Raji (cell line): Measurements from ENCODE around the gene NIPAL4.

Source experiments
- POLR2A ChIP-seq: IDR thresholded peaks from 2 replicates; pipeline ENCODE4 v1.6.1; 2011; ENCODE audit warnings: low read depth, low read length, control low read depth; ENCODE audit not compliant: insufficient read depth

NIPAL4 gene

DNA sequence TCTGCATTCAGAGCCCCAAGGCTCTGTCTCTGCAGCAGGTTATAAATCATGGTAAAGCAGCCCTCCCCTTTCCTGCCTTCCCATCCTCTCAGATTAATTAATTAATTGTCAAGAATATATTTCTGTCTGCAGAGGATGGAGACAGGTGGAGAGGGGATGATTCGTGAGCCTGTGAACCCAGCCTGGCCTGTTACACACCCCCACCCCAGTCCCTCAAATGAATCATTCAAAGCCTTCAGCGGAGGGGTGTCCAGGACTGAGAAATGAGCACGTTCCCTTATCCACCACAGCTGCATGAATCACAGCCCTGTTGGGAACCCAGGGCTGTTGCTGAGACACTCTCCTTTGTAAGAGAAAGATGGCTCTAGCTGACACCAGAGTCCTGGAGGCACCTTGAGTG, 56.0 kb downstream of the NIPAL4 start:
- TF ChIP-seq POLR2A, result no peak

GRCh38 chr5:157516626-157517325, 56.8 kb downstream of the NIPAL4 start:
- TF ChIP-seq POLR2A, result no peak

GRCh38 chr5:157518963-157519362, 59.0 kb downstream of the NIPAL4 start:
- TF ChIP-seq POLR2A, result no peak

DNA sequence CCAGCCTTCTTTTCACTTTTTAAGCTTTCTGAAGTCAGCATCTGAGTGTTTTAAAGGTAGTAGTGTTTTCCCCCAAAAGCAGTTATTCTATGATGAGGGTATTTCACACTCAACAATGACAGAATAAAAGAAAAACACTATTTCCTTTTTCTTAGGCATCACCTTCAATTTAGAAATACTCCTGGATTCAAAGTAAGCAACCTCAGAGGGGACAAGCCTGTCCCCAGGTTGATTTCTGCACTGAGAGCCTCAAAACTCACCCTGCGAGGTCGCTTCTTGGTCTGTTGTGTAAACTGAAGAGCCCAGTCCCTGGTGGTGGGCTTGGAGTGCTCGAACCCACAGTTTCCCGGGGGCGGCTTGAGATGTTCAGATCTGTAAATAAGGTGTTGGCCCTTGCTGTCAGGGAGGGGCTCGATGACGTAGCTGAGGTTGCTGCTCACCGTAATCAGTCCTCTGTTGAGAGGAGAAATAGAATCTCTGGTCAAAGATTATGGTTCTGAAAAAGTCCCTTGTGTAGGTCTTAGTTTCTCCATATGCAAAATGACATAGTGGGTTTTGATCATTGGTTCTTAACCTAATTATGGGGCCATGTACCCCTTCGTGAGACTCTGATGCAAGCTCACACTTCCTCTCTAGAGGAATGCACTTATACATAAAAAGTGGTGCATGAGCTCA, 59.7 kb downstream of the NIPAL4 start:
- no peak for TF ChIP-seq POLR2A

DNA sequence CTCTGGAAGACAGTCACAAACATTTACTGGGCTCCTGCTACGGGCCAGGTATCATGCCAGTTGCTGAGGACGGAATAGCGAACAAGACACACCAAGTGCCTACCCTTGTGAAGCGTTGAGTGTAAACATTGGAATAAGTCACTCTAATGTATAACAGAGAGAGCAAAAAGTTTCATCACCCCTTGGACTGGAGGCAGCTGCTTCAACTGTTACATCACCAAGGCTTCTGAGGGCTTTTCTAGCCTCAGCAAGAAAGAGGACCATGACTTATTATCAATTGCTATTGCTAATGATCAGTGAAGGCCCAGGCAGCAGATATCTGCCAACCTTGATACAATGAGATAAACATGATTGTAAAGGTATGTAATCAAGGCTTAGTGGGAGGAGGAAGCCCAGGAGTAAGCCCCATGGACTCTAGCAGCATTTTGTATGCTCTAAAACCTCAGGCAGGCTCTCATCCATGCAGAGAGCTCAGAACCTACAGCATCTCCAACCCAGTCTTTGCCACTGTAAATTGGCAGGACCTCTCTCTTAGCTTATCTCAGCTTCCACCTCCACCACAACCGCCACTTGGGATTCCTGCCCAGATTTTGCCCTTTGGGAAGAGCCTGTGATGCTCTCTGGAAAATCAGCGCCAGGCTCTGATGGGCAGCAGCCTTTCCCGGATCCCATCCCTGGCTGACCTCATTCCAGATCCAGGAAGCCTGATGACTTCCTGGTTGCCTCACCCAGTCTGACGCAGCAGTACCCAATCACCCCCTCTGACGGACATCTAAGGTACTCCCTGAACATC, 61.1 kb downstream of the NIPAL4 start:
- no peak for TF ChIP-seq POLR2A

DNA sequence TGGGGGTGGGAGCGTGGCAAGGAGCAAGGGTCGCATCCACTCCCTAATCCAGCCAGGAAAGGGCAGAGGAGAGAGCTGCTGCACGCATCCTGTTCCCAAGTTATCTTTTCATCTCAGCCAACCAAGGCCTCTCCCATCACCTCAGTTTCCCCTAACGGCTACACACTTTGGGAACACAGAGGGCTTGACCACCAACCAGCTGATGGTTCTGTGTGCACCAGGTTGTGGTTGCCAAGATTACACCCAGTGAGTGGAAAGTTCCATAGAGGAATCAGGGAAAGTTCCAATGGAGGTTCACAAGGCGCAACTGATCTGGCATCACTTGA, 61.7 kb downstream of the NIPAL4 start:
- TF ChIP-seq POLR2A, result no peak

GRCh38 chr5:157523976-157524375, 64.0 kb downstream of the NIPAL4 start:
- TF ChIP-seq POLR2A, result no peak
